SKM-1 (cell line): ENCODE measurements around the gene DOHH.
"Not testable (repeated sequence)": the region's sequence is repeated elsewhere in the genome, so short reads cannot be mapped to it uniquely, and the experiment has no call there.

Source experiments
- DNase-seq: peaks from one replicate; lab custom pipeline; 2025; ENCODE audit not compliant: unreplicated experiment; lab: John Stamatoyannopoulos, UW

Gene DOHH

DNA sequence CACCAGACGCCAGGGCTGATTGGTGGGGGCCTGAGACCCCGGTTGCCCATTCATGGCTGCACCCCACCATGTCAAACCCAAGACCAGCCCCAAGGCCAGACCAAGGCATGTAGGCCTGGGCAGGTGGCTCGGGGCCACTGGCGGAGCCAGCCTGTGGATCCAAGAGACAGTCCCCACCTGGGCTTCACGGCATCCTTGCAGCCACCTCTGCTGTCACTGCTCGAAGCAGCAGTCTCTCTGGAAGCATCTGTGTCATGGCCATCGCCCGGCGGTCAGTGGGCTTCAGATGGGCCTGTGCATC, 34.7 kb upstream of the DOHH start:
- DNase-seq, result no peak

GRCh38 chr19:3534375-3535234, 34.1 kb upstream of the DOHH start:
- no peak for DNase-seq

GRCh38 chr19:3533563-3534216, 33.2 kb upstream of the DOHH start:
- no peak for DNase-seq

DNA sequence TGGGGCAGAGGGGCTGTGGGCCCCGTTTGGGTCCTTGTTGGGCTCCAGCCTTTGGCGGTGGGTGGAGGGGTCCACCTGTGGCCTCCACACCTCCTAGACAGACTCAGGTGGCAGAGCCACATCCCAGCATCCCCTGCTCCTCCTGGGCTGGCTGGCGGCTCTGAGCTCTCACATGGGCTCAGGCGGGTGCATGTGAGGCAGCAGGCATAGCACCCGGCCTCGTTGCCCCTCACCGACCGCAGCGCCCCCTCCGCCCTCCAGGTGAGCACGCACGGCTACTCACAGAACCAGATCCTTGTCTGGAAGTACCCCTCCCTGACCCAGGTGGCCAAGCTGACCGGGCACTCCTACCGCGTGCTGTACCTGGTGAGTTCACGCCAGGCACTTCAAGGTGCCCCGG, 32.6 kb upstream of the DOHH start:
- DNase-seq, result no peak

- DNase-seq, result no peak
Observed at GRCh38 chr19:3532154-3532786, 31.8 kb upstream of the DOHH start.

DNA sequence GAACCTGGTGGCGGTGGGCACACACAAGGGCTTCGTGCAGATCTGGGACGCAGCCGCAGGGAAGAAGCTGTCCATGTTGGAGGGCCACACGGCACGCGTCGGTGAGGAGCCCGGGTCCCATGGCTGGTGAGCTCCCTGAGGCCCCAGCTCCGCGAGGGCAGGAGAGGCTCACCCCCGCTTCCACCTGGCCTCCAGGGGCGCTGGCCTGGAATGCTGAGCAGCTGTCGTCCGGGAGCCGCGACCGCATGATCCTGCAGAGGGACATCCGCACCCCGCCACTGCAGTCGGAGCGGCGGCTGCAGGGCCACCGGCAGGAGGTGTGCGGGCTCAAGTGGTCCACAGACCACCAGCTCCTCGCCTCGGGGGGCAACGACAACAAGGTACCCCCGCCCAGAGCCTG, 31.2 kb upstream of the DOHH start:
- DNase-seq, result no peak

- no peak for DNase-seq
Observed at GRCh38 chr19:3530389-3530788, 29.9 kb upstream of the DOHH start.

GRCh38 chr19:3529299-3529698, 28.8 kb upstream of the DOHH start:
- not testable (repeated sequence) for DNase-seq

- DNase-seq, result no peak
Observed at GRCh38 chr19:3528539-3529211, 28.2 kb upstream of the DOHH start.

DNA sequence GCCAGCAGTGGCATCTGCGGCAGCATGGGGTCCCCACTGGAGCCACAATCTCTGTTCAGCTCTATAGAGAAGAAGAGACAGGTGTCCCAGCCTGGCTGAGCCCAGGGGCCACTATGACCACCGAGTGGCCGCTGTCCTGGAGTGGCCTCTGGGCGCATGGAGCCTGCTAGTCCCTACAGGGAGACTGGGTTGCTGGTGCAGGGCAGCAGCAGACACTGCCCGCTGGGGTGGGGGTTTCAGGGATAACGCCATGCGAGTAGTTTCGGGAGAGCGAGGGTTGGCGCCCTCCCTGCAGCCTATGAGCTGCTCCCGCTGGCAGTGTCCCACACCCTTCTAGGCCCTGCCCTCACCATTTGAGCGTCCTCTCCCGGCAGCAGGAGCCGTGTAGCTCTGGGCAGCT, 27.6 kb upstream of the DOHH start:
- no peak for DNase-seq

GRCh38 chr19:3527238-3527910, 26.9 kb upstream of the DOHH start:
- DNase-seq, result no peak

DNA sequence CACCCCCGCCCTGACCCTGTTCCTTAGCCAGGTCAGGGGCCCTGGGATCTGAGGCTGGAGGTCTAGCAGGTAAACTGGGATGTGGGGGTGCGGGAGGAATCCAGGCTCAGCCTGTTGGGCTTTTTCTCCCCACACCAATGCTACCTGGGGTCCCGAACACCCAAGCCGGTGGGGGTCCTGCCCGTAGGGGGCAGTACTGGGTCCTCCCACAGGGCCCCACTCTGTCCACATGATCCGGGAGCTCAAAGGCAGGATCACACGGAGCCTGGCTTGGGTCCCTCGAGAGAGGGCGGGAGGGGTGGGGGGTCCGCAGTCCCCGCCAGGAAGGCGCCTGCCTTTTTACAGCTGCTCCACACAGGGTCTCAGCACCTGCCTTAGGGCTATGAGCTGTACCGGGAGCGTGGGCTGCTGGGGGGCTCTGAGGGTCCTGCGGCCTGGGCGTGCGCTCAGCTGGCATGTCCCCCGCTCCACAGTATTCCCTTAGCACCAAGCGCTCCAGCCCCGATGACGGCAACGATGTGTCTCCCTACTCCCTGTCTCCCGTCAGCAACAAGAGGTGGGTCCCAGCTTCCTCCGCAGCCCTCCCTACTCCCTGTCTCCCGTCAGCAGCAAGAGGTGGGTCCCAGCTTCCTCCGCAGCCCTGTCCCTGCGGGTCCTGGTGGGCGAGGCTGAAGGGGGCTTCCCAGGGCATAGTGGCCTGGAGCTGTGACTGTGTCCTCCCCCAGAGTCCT, 26.2 kb upstream of the DOHH start:
- no peak for DNase-seq

- no peak for DNase-seq
Observed at GRCh38 chr19:3524904-3525451, 24.5 kb upstream of the DOHH start.

DNA sequence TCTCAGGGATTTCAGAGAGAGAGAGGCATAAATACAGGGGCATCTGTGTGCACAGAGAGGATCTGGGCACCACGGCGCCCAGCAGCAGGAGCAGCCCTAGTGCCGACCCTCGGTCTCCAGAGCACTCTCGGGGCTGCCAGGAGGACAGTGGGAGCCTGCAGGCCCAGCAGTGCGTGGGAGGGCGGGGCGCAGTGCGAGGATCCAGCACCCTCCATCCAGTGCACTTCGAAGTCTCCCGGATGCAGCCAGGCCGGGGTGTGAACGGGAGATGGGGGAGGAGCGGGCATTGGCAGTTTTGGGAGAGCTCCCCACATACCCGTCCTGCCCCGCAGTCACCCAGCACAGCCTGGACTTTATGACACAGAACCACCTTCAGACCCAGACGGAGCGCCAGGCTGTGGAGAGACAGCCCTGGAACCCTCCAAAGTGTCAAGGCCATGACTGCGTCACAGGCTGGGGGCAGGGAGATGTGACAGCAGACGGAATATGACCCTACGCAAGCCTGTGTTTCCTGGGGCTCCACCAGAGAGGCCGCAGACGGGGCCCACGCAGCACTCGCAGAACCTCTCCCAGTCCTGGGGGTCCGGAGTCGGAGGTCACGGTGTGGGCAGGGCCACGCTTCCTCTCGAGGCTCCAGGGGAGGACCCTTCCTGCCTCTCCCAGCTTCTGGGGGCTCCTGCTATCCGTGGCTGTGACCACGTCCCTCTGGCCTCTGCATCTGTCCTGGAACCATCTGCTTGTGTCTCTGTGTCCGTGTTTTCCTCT, 23.8 kb upstream of the DOHH start:
- no peak for DNase-seq

DNA sequence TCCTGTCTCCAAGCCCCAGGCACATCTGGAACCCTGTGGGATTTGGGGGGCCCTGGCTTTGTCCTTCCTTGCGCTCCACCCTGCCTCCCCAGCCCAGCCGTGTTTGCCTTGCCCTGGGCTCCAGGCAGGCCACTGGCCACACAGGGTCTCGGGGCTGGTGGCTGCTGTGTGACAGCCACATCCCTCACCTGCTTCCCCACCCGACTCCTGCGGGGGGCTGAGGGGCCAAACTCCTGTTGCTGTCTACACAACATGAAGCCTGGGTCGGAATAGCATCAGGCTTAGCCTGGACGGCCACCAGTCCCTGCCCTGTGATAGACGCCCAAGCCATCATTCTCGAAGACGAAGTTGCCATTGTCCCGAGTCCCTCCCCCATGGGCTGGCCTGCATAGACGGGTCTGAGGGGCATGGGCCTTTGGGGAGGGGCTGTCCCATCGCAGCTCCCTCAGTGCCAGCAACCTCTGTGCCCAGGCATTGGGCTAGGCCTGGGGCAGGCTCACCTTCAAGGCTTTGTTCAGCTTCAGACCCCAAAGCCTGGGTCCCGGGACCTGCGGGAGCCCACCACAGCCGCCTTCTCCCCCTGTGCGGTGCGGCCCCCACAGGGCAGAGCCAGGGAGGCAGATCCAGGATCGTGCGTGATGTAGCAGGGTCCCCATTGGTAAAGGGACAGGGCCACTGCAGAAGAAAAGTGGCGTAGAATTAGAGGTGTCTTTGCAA, 23.0 kb upstream of the DOHH start:
- no peak for DNase-seq

DNA sequence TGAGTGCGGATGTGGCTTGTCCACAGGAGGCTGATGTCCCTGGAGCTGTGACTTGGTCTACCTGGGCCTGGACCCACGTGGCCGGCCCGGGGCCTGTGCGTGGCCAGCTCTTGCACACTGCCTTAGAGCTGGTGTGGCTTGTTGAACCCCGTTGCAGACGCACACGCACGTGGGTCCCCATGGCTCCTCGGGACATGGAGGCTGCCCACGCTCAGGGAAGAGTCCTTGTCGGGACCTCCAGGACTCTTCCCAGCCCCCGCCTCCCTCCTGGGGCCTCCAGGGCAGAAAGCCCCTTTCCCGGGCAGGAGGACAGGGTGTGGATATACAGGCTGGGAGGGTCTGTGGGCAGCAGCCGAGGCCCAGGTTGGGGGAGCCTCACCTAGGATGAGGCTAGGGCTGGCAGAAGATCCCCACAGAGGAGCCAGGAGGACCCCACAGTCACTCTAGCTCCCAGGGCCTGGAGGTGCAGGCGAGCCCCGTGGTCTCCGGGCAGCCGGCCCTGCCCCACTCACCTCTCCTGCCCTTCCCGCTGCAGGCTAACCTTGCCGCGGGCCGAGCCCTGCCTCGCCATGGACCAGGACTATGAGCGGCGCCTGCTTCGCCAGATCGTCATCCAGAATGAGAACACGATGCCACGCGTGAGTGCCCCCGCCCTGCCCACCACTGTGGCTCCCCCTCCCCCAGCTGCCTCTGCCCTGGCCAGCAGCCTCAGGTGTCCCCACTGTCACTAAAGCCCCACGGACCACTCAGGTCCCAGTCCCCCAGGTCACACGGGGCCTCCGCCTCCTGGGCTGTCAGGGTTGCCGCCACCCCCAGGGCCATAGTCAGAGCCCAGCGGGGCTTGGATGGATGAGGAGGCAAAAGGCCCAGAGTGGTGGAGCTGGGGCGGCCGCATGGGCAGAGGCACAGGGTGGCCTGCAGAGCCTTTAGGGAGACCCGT, 22.2 kb upstream of the DOHH start:
- DNase-seq, result no peak

DNA sequence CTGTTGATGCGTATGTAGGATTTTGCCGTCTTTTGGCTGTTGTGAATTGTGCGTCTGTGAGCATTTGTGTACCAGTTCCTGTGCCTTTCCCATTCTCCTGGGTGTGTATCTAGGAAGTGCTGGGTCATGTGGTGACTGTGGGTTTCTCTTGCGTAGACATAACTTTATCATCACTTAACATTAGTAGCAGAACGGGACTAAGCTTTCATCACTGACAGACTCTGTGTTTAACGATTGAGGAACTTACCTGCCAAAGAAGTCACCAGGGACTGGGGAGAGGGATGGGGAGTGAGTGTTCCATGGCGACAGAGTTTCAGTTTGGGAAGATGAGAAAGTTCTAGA, 20.6 kb upstream of the DOHH start:
- no peak for DNase-seq
